Endothelial cell of umbilical vein (primary cell): Measurements from ENCODE around the gene APOBEC3A.

Experiments used
- CTCF ChIP-seq, 2 donors: IDR thresholded peaks; 1 replicate in 1 of 2; 2 replicates in 1 of 2; pipeline ENCODE4 v1.5.1; 2011; ENCODE audit warnings: low read length in 2 of 2, mild to moderate bottlenecking in 2 of 2, moderate library complexity in 2 of 2, control low read depth in 1 of 2, inconsistent platforms in 1 of 2, low read depth in 1 of 2; ENCODE audit not compliant: insufficient read depth in 1 of 2; ENCODE audit errors: extremely low read depth in 1 of 2
- EZH2 ChIP-seq: IDR thresholded peaks from 2 replicates; pipeline ENCODE4 v1.6.1; 2012; ENCODE audit warnings: borderline replicate concordance, low read depth, mild to moderate bottlenecking, moderate library complexity, low read length, inconsistent platforms; ENCODE audit not compliant: severe bottlenecking
- GATA2 ChIP-seq: IDR thresholded peaks from 2 replicates; pipeline ENCODE4 v1.7.0; 2011; ENCODE audit warnings: low read depth, mild to moderate bottlenecking, moderate library complexity, mixed read lengths, low read length; ENCODE audit not compliant: insufficient read length, insufficient read depth
- POLR2A ChIP-seq: IDR thresholded peaks from 2 replicates; pipeline ENCODE4 v1.6.1; 2012; ENCODE audit warnings: low read depth, mild to moderate bottlenecking, control low read depth, low read length
- POLR2AphosphoS5 ChIP-seq: IDR thresholded peaks from 2 replicates; pipeline ENCODE4 v1.6.1; 2012; ENCODE audit warnings: low read depth, mild to moderate bottlenecking, control low read depth, low read length, moderate library complexity; ENCODE audit not compliant: insufficient read depth

- TF ChIP-seq EZH2, result no peak
- no peak for TF ChIP-seq GATA2
- TF ChIP-seq CTCF (IDR thresholded peaks at IDR 0.05; ENCODE audit: extremely low read depth in 1 of 2, insufficient read depth in 1 of 2, low read depth in 1 of 2, low read length in 2 of 2), result no peak
- no peak for TF ChIP-seq POLR2A
- TF ChIP-seq POLR2AphosphoS5, result no peak
These were observed 8.9 kb downstream of the APOBEC3A start for GRCh38 chr22:38966380-38966702.
